ENCODE results near the gene HLA-DMA. TPM values are rescaled to one million over a fixed set of nuclear protein-coding genes. Genes with fewer than 3 reads are reported as not detected.

The HLA-DMA gene
- total and polyA plus RNA-seq, 2 of the 13 experiments (the other 11 are each of a cell fraction or from before 2014, with no cell fraction given) = 0.70 to 0.71 TPM

DNA sequence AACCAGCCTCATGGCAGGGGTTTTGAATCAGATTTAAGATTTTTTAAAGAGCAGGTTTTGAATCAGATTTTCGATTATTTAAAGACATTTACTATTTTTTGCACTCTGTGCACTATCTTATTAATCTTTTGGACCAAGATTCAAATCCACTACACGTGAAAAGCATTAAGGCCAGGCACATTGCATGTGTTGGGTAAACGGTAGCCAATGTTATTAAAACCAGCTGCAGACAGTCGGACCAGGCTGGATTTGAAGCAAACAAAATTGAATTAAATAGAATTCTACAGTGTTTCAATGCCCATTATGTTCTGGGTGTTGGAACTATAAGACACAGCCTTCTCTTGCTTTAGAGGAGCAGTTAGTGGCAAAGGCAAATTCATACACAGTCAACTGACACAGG lies 48.8 kb upstream of the HLA-DMA start:
- no peak for ATAC-seq
- POLR2A ChIA-PET = interaction anchor here (1.0 kb wide), 1 partner anchor 30 kb away, joined by 3 read pairs; no protein-coding TSS in a partner anchor
- intact Hi-C loops (cut with micrococcal nuclease; ENCODE audit: unreplicated experiment) = no loop called here

More for the DNA sequence above, 48.8 kb upstream of the HLA-DMA start:
- in situ Hi-C loops (cut with HindIII; ENCODE audit: extremely low pct_ligation_motif_present, low pct_unique_long_range_greater_than_20kb) = no loop called here
- no peaks in the 10 kb centered on the region for H4K20me1 ChIP-seq (ENCODE audit: insufficient read depth, low read length)
- FAIRE-seq (no peak), DNase-seq (ENCODE audit: low spot score) (no peak)
- H3K79me2 ChIP-seq (ENCODE audit: insufficient read depth, low read length) = no peaks in the 10 kb centered on the region
- no peak overlapping the region for H3K27ac ChIP-seq (ENCODE audit: extremely low read length, insufficient read depth, low read length)
- no peak overlapping the region for H3K4me2 ChIP-seq (ENCODE audit: low read depth, low read length)
- WGBS (ENCODE audit: low lambda C conversion rate) = 4% methylated on average over 4 of the region's 4 CpGs
- H3K27me3 ChIP-seq (ENCODE audit: control insufficient read depth in 1 of 2, insufficient read depth in 2 of 2, low read length in 2 of 2) = peaks cover 3 to 46% of the 10 kb centered on the region in 2 experiments; a peak in 4 of 5 replicates
- TF ChIP-seq, protein P1, sequence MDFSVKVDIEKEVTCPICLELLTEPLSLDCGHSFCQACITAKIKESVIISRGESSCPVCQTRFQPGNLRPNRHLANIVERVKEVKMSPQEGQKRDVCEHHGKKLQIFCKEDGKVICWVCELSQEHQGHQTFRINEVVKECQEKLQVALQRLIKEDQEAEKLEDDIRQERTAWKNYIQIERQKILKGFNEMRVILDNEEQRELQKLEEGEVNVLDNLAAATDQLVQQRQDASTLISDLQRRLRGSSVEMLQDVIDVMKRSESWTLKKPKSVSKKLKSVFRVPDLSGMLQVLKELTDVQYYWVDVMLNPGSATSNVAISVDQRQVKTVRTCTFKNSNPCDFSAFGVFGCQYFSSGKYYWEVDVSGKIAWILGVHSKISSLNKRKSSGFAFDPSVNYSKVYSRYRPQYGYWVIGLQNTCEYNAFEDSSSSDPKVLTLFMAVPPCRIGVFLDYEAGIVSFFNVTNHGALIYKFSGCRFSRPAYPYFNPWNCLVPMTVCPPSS (IDR thresholded peaks at IDR 0.05) = no peak
- no peak for TF ChIP-seq HOXA9 (CRISPR knock-in tag; IDR thresholded peaks at IDR 0.05; ENCODE audit: borderline replicate concordance)
- TF ChIP-seq ZNF362 (CRISPR knock-in tag; IDR thresholded peaks at IDR 0.05; ENCODE audit: borderline replicate concordance) = no peak
- TF ChIP-seq NFAT5 (CRISPR knock-in tag; IDR thresholded peaks at IDR 0.05) = no peak
- no peak for TF ChIP-seq ZFP1 (CRISPR knock-in tag; IDR thresholded peaks at IDR 0.05)
- no peak for TF ChIP-seq ZNF251 (CRISPR knock-in tag; IDR thresholded peaks at IDR 0.05)
- TF ChIP-seq ZNF326 (CRISPR knock-in tag; IDR thresholded peaks at IDR 0.05; ENCODE audit: borderline replicate concordance) = no peak
- TF ChIP-seq ZNF770 (CRISPR knock-in tag; IDR thresholded peaks at IDR 0.05) = no peak
- no peak for TF ChIP-seq ZNF564 (CRISPR knock-in tag; IDR thresholded peaks at IDR 0.05)
- TF ChIP-seq ZNF354B (CRISPR knock-in tag; IDR thresholded peaks at IDR 0.05) = no peak
- no peak for TF ChIP-seq HDAC1 (CRISPR knock-in tag; IDR thresholded peaks at IDR 0.05)
- no peak for TF ChIP-seq ZNF879 (CRISPR knock-in tag; IDR thresholded peaks at IDR 0.05)
- no peak for TF ChIP-seq ZNF383 (CRISPR knock-in tag; IDR thresholded peaks at IDR 0.05; ENCODE audit: borderline replicate concordance)
- TF ChIP-seq CBX1 (IDR thresholded peaks at IDR 0.05; ENCODE audit: low read depth) = no peak
- no peak for TF ChIP-seq ZNF614 (CRISPR knock-in tag; IDR thresholded peaks at IDR 0.05; ENCODE audit: borderline replicate concordance)
- no peak for TF ChIP-seq ZNF17 (CRISPR knock-in tag; IDR thresholded peaks at IDR 0.05)
- H3K9me3 ChIP-seq (ENCODE audit: low read length) = no peaks in the 10 kb centered on the region
- no peak overlapping the region for H3K9ac ChIP-seq (ENCODE audit: insufficient read depth, low read depth, low read length)
- no peaks in the 10 kb centered on the region for H3K36me3 ChIP-seq (replicated peaks in 1 of 2; ENCODE audit: control insufficient read depth in 1 of 2, insufficient read depth in 2 of 2, low read length in 2 of 2)
- no peak overlapping the region for H2AFZ ChIP-seq (ENCODE audit: low read length)
- no peaks in the 10 kb centered on the region for H3K4me1 ChIP-seq (ENCODE audit: insufficient read depth, low read length)
- BruUV-seq (replicated peaks) = no TSS peak
- no peak overlapping the region for H3K4me3 ChIP-seq (replicated peaks in 1 of 3; ENCODE audit: insufficient read depth in 1 of 3, low read depth in 2 of 3, low read length in 3 of 3)
- CTCF ChIA-PET (ENCODE audit: low intra/inter-chr PET ratio, low total read pairs) = no interaction called here
